HG03378 (cell line): Measurements from ENCODE around the gene SYNE1.
"Not testable (repeated sequence)": the region's sequence is repeated elsewhere in the genome, so short reads cannot be mapped to it uniquely, and the experiment has no call there.

ENCODE experiments used
- ATAC-seq: cut with Tn5 transposase; IDR thresholded peaks from one replicate; pipeline ENCODE4 v1.9.1; 2021; ENCODE audit warnings: mild to moderate bottlenecking, moderate library complexity; ENCODE audit not compliant: unreplicated experiment

SYNE1 gene, protein sequence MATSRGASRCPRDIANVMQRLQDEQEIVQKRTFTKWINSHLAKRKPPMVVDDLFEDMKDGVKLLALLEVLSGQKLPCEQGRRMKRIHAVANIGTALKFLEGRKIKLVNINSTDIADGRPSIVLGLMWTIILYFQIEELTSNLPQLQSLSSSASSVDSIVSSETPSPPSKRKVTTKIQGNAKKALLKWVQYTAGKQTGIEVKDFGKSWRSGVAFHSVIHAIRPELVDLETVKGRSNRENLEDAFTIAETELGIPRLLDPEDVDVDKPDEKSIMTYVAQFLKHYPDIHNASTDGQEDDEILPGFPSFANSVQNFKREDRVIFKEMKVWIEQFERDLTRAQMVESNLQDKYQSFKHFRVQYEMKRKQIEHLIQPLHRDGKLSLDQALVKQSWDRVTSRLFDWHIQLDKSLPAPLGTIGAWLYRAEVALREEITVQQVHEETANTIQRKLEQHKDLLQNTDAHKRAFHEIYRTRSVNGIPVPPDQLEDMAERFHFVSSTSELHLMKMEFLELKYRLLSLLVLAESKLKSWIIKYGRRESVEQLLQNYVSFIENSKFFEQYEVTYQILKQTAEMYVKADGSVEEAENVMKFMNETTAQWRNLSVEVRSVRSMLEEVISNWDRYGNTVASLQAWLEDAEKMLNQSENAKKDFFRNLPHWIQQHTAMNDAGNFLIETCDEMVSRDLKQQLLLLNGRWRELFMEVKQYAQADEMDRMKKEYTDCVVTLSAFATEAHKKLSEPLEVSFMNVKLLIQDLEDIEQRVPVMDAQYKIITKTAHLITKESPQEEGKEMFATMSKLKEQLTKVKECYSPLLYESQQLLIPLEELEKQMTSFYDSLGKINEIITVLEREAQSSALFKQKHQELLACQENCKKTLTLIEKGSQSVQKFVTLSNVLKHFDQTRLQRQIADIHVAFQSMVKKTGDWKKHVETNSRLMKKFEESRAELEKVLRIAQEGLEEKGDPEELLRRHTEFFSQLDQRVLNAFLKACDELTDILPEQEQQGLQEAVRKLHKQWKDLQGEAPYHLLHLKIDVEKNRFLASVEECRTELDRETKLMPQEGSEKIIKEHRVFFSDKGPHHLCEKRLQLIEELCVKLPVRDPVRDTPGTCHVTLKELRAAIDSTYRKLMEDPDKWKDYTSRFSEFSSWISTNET (N-terminal part only)

GRCh38 chr6:152637296-152638047, at the start of gene SYNE1:
TSS of gene SYNE1 (minus strand) at chr6:152637362. CDS start at chr6:152628331, 9,031 bp downstream.
- ATAC-seq = no peak

DNA sequence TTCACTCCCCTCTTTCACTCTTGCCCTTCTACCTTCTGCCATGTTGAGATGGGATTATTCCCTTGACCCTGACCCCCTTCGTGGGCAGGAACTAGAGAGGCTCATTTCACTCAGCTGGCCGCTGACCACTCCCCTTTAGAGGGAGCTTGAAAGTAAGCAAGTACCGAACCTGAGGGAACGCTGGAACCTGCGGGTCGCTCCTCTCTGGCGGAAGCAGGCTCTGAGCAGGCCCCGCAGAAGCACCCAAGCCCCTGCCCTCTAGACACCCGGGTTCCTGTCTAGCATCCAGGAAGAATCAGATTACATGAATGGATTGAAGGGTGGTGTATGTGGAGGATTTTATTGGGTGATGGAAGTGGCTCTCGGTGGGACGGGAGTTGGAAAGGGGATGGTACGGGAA, 48.7 kb upstream of the SYNE1 start:
- ATAC-seq = no peak

DNA sequence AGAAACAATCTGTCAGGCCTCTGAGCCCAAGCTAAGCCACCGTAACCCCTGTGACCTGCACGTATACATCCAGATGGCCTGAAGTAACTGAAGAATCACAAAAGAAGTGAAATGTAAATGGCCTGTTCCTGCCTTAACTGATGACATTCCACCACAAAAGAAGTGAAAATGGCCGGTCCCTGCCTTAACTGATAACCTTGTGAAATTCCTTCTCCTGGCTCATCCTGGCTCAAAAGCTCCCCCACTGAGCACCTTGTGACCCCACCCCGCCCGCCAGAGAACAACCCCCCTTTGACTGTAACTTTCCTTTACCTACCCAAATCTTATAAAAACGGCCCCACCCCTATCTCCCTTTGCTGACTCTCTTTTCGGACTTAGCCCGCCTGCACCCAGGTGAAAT, 45.8 kb upstream of the SYNE1 start:
- ATAC-seq = not testable (repeated sequence)

DNA sequence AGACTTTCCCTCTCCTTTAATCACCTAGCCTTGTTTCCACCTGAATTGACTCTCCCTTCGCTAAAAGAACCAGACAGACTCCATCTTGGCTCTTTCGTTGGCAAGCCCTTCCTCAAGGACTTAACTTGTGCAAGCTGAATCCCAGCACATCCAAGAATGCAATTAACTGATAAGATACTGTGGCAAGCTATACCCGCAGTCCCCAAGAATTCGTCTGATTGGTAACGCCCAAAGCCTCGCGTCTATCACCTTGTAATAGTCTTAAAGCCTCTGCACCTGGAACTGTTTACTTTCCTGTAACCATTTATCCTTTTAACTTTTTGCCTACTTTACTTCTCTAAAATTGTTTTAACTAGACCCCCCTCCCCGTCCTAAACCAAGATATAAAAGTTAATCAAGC, 45.0 kb upstream of the SYNE1 start:
- ATAC-seq = no peak

DNA sequence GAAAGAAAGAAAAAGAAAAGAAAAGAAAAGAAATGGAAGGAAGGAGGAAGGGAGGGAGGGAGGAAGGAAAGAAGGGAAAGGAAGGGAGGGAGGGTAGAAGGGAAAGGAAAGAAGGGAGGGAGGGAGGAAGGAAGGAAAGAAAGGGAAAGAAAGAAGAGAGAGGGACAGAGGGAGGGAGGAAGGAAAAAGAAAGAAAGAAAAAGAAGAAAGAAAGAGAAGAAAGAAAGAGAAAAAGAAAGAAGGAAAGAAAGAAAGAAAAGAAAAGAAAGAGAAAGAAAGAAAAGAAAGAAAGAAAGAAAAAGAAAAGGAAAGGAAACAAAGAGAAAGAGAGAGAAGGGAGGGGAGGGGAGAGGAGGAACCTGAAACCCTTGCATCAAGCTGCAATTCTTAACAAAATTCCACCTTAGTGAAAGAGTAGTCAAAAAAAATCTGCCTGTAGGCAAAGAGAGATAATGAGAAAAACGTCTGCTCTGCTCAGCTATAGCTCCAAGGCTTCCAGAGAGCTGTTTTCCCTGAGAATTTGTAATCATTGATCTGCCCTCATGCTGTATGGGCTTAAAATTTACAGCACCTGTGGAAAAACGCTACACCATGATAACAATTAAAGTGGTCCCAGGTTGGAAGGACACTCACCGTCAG, 43.8 kb upstream of the SYNE1 start:
- no peak for ATAC-seq

- ATAC-seq = no peak
Observed at GRCh38 chr6:152680151-152680550, 43.0 kb upstream of the SYNE1 start.

- ATAC-seq = no peak
Observed at GRCh38 chr6:152673236-152673635, 36.1 kb upstream of the SYNE1 start.

DNA sequence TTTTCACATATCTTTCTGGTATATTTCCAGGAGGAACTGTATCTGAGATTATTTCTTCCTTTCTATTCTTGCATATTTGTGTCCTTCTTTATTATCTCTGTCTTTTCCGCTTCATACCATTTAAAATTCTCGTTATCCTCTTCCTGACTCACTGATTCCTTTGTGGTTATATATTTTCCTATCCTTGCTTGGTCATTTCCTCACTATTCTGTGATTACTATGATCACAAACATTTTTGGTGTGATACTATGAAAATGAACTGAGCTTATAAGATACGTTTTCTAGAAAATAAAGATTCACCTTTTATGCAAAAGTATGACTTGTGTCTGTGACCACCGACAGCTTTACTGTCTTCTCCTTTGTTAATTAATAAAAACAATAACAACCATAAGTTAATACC, 34.0 kb upstream of the SYNE1 start:
- no peak for ATAC-seq

DNA sequence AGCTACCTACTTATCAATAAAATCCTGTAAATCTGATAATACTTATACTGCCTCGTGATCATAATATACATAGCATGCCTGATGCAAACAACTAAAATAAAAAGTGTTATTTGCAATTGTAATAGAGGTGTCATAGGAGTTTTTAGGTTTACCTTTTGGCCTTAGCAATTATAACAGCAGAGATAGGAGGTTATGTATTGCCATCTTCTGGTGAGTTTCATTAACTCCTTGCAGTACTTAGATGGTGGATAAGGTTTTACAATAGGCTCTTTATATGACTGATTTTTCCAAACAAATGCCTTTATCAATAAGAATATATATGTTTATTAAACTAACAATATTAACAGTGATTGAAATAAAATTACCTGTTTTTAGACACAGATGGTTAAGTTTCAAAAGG, 32.7 kb upstream of the SYNE1 start:
- ATAC-seq = peak; percentile 62

DNA sequence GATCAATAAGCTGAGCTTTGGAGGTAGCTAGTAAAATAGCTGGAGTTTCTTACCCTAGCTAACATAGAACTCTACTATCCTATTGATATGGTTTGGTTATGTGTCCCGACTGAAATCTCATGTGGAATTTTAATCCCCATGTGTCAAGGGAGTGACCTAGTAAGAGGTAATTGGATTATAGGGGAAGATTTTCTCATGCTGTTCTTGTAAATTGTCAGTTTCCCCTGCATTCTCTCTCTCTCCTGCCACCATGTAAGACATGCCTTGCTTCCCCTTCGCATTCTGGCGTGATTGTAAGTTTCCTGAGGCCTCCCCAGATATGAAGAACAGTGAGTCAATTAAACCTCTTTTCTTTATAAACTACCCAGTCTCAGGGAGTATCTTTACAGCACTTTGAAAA, 24.6 kb upstream of the SYNE1 start:
- no peak for ATAC-seq

- ATAC-seq = no peak
Observed at GRCh38 chr6:152651986-152652385, 14.8 kb upstream of the SYNE1 start.

GRCh38 chr6:152648105-152648504, 10.9 kb upstream of the SYNE1 start:
- no peak for ATAC-seq

GRCh38 chr6:152646732-152647131, 9.6 kb upstream of the SYNE1 start:
- ATAC-seq = not testable (repeated sequence)

DNA sequence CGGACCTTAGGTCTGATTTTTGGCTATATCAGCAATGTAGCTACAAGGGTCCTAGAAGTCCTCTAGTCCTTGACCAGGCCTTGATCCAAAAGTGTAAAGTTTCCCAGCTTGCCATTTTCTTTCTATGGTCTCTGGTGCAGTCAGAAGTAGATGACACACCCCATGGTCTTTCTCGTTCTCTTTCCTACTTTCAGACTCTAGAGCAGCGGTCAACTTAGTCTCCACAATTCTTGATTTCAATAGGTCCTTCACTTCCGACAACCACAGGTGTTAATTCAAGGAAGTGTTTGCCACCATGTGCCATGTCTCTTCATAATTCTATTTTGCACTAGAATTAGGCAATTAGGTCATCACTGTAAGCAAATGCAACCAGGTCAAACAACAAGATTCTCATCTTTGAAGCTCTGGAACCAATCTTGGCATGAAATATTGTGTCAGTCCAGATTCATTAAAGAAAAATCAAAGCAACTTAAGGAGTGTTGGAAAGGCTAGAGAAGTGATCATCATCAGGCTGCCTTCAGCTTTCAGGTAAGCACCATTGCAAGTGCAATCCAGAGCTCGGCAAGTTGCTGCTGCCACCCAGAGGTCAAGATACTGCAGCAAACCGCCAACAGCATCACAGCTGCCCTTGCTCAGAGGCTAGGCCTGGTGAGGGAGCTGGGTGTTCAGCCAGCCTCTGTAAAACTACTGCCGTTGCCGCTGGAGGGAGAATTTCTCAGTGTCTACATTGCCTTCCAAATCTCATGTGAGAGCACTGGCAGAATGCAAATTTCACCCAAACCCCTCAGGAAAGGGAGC, 5.6 kb upstream of the SYNE1 start:
- peak; percentile 90 for ATAC-seq

- peak; percentile 24 for ATAC-seq
Observed at GRCh38 chr6:152636609-152637295, 410 bp downstream of the SYNE1 start.

GRCh38 chr6:152636021-152636608, 1.0 kb downstream of the SYNE1 start:
- peak; percentile 41 for ATAC-seq

DNA sequence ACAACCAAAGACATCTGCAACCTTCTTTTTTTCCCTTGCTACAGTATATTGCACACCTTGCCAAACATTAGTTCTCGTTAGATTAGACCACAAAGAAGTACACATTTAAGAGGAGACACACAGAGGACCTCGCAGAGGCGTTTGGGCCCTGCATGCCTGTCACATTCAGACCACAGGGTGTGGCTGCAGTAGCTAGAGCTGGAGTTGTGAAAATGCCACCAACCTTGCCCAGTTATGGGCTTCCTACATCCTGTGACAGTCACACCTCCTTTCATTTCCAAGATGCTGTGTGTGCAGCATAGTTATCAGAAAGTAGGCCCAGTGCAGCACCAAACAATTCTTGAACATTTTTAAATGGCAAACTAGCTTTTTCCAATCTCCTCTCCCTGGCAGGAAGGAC, 2.4 kb downstream of the SYNE1 start:
- ATAC-seq = peak; percentile 69

DNA sequence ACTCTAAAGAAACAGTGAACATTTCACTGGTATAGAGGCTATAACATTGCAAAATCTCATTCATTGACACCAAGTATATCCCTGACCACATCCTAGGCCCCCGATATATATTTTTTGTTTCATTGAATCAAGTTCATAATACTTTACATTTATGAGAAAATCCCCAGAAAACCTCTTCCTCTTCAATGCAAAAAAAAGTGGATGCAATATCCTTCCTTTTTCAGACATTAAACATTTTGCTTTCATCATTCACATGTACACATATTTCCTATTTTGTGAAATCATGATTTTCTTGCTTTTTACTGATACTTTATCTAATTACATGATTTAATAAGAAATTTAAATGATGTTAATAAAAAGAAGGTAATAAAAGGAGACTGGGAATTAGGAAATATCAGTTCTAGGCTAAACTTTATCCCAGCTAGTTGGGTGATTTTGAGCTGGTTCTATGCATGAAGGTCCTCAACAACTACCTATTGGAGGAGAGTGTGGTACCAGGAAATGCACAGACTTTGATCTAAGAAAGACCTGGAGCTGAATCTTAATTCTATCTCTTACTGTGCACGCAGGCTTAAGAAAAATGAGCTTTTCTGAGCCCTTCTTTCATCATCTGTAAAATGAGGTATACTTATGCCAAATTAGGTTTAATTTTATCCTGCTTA, 4.9 kb downstream of the SYNE1 start:
- no peak for ATAC-seq
